HepG2 (cell line): Measurements from ENCODE around the gene SLC38A9. TPM values are rescaled to one million over a fixed set of nuclear protein-coding genes. Genes with fewer than 3 reads are reported as not detected.

Experiments
- ATAC-seq: fragments of 200-7000 bp; cut with Tn5 transposase; 3 replicates; pipeline ENCODE4 v1.9.1; 2020; ENCODE audit warnings: mild to moderate bottlenecking, moderate library complexity
- BruUV-seq: library from RNA; stranded (reverse); fragments of 400-500 nt; replicated peaks from 2 replicates; lab custom pipeline; 2021; lab: Mats Ljungman, UMichigan
- CTCF ChIA-PET: fragments of 300-600 bp; formaldehyde crosslinking; extraction: SDS; loops from one replicate; lab custom pipeline; 2021; ENCODE audit warnings: low total read pairs, inconsistent platforms, low intra/inter-chr PET ratio; lab: Yijun Ruan, JAX
- POLR2A ChIA-PET: fragments of 350-600 bp; sonication (Branson Sonifier 250); formaldehyde crosslinking; loops from one replicate; lab custom pipeline; 2020; ENCODE audit warnings: antibody characterized with exemption, inconsistent platforms; lab: Yijun Ruan, JAX
- DNase-seq: peaks from one replicate; pipeline ENCODE4 v3.0.0-alpha.2; 2015; ENCODE audit warnings: low spot score
- FAIRE-seq: peaks from 3 replicates; lab custom pipeline; 2011; peaks lifted over from hg19 to GRCh38; lab: Jason Lieb, UNC
- H2AFZ ChIP-seq: one replicate; pipeline ENCODE4 v1.6.1; 2011; ENCODE audit warnings: low read length, inconsistent platforms
- H3K27ac ChIP-seq: fragments of 300-600 bp; 3 replicates; pipeline ENCODE4 v1.8.0; 2011; ENCODE audit warnings: mixed run types, mild to moderate bottlenecking, mixed read lengths, low read length, inconsistent platforms; ENCODE audit not compliant: insufficient read depth; ENCODE audit errors: extremely low read length
- H3K27me3 ChIP-seq, 2 experiments: fragments of 200-600 bp in 1 of 2; 2 replicates in 1 of 2; 3 replicates in 1 of 2; pipeline versions ENCODE4 v1.6.0 to v1.8.0; 2011; ENCODE audit warnings: low read length in 2 of 2, mild to moderate bottlenecking in 2 of 2, moderate library complexity in 2 of 2, inconsistent platforms in 1 of 2; ENCODE audit not compliant: insufficient read depth in 2 of 2, control insufficient read depth in 1 of 2
- H3K36me3 ChIP-seq, 2 experiments: fragments of 200-600 bp in 1 of 2; replicated peaks in 1 of 2; 2 replicates in 1 of 2; 3 replicates in 1 of 2; pipeline versions ENCODE4 v1.5.1 to v1.8.0; 2011; ENCODE audit warnings: low read length in 2 of 2, inconsistent platforms in 1 of 2; ENCODE audit not compliant: insufficient read depth in 2 of 2, control insufficient read depth in 1 of 2
- H3K4me1 ChIP-seq: 2 replicates; pipeline ENCODE4 v1.5.1; 2012; ENCODE audit warnings: low read length, inconsistent platforms; ENCODE audit not compliant: insufficient read depth
- H3K4me2 ChIP-seq: 2 replicates; pipeline ENCODE4 v1.6.0; 2011; ENCODE audit warnings: low read depth, low read length, inconsistent platforms
- H3K4me3 ChIP-seq, 3 experiments: fragments of 200-600 bp in 1 of 3; sonication (generic), shearing (Covaris generic) in 1 of 3; replicated peaks in 1 of 3; 2 replicates each; pipeline ENCODE4 v1.5.1; 2011 to 2016; ENCODE audit warnings: low read length in 3 of 3, inconsistent platforms in 2 of 3, low read depth in 2 of 3, mild to moderate bottlenecking in 2 of 3, control low read depth in 1 of 3, mixed read lengths in 1 of 3; ENCODE audit not compliant: insufficient read depth in 1 of 3
- H3K79me2 ChIP-seq: one replicate; pipeline ENCODE4 v1.6.1; 2011; ENCODE audit warnings: low read length, inconsistent platforms; ENCODE audit not compliant: insufficient read depth
- H3K9ac ChIP-seq: 2 replicates; pipeline ENCODE4 v1.6.0; 2011; ENCODE audit warnings: mild to moderate bottlenecking, low read depth, low read length, inconsistent platforms; ENCODE audit not compliant: insufficient read depth
- H3K9me3 ChIP-seq: 2 replicates; pipeline ENCODE4 v1.5.1; 2012; ENCODE audit warnings: mild to moderate bottlenecking, low read length
- H4K20me1 ChIP-seq: 2 replicates; pipeline ENCODE4 v1.6.0; 2011; ENCODE audit warnings: inconsistent platforms, mild to moderate bottlenecking, low read length, moderate library complexity; ENCODE audit not compliant: insufficient read depth
- CCDC6 ChIP-seq: sonication (generic); formaldehyde crosslinking; IDR thresholded peaks from 2 replicates; pipeline ENCODE4 v1.8.1; 2022; ENCODE audit warnings: mild to moderate bottlenecking, missing genetic modification reagents, moderate library complexity
- ETV5 ChIP-seq: IDR thresholded peaks from 2 replicates; pipeline ENCODE4 v1.6.1; 2018; ENCODE audit warnings: missing biosample characterization, missing genetic modification reagents, inconsistent platforms, borderline replicate concordance
- FOSL2 ChIP-seq: sonication (generic); formaldehyde crosslinking; IDR thresholded peaks from 2 replicates; pipeline ENCODE4 v1.4.0; 2020; ENCODE audit warnings: missing genetic modification reagents
- HNRNPK ChIP-seq: fragments of 200-400 bp; formaldehyde crosslinking; IDR thresholded peaks from 2 replicates; pipeline ENCODE4 v1.6.1; 2018; ENCODE audit warnings: low read length, low read depth, moderate library complexity, mild to moderate bottlenecking; ENCODE audit not compliant: poor library complexity, severe bottlenecking
- NFKB2 ChIP-seq: sonication (generic); formaldehyde crosslinking; IDR thresholded peaks from 2 replicates; pipeline ENCODE4 v1.4.0; 2020; ENCODE audit warnings: missing genetic modification reagents, borderline replicate concordance
- NKX3-1 ChIP-seq: sonication (generic); formaldehyde crosslinking; IDR thresholded peaks from 2 replicates; pipeline ENCODE4 v1.5.0; 2020; ENCODE audit warnings: missing genetic modification reagents
- RAD21 ChIP-seq: fragments of 450-650 bp; formaldehyde crosslinking; IDR thresholded peaks from 2 replicates; pipeline ENCODE4 v1.5.0; 2020; ENCODE audit warnings: mild to moderate bottlenecking
- SMC3 ChIP-seq: IDR thresholded peaks from 2 replicates; pipeline ENCODE4 v1.6.1; 2011; ENCODE audit warnings: low read length, improper control_type of control experiment
- STAG1 ChIP-seq: sonication (generic); formaldehyde crosslinking; IDR thresholded peaks from 2 replicates; pipeline ENCODE4 v1.4.0; 2020; ENCODE audit warnings: missing genetic modification reagents
- ZFP37 ChIP-seq: sonication (generic); formaldehyde crosslinking; IDR thresholded peaks from 2 replicates; pipeline ENCODE4 v1.4.0; 2020; ENCODE audit warnings: missing genetic modification reagents, borderline replicate concordance
- ZFX ChIP-seq: sonication (generic); formaldehyde crosslinking; IDR thresholded peaks from 2 replicates; pipeline ENCODE4 v1.4.0; 2020; ENCODE audit warnings: mild to moderate bottlenecking, low read depth, missing genetic modification reagents, moderate library complexity
- ZKSCAN8 ChIP-seq: IDR thresholded peaks from 2 replicates; pipeline ENCODE4 v1.6.1; 2016; ENCODE audit warnings: borderline replicate concordance, missing genetic modification reagents, missing compliant biosample characterization
- ZNF614 ChIP-seq: IDR thresholded peaks from 2 replicates; pipeline ENCODE4 v1.6.1; 2018; ENCODE audit warnings: missing biosample characterization, missing genetic modification reagents, inconsistent platforms, borderline replicate concordance
- ZNF816 ChIP-seq: sonication (generic); formaldehyde crosslinking; IDR thresholded peaks from 2 replicates; pipeline ENCODE4 v1.8.0; 2022; ENCODE audit warnings: missing genetic modification reagents, mild to moderate bottlenecking, borderline replicate concordance
- WGBS: methylation state at CpG from one replicate; pipeline ENCODE4 v1.1.6; 2017; ENCODE audit warnings: low lambda C conversion rate; 5-methylcytosine and 5-hydroxymethylcytosine counted together
- in situ Hi-C: cut with HindIII; loops from 2 replicates; pipeline ENCODE4 v1.10.0; 2017; ENCODE audit warnings: low pct_unique_long_range_greater_than_20kb; ENCODE audit not compliant: extremely low pct_ligation_motif_present
- intact Hi-C: fragments of 100-400 bp; cut with micrococcal nuclease; formaldehyde crosslinking; loops from one replicate; pipeline ENCODE4 v1.10.0; 2022; ENCODE audit not compliant: unreplicated experiment
- polyA plus RNA-seq, 8 experiments: library from polyadenylated mRNA; depleted of rRNA in 3 of 8; stranded (reverse) in 7 of 8; unstranded in 1 of 8; fragments of >200 nt; fragmentation: Illumina TruSeq in 4 of 8; extraction: Trizol in 4 of 8; gene quantifications; 2 replicates each; pipeline versions ENCODE4 v1.2.1 to v1.2.3, GENCODE V29; 2011 to 2016; ENCODE audit warnings: low read depth in 4 of 8, missing spikeins in 1 of 8, mixed read lengths in 1 of 8; ENCODE audit not compliant: insufficient read depth in 1 of 8
- total RNA-seq, 5 experiments: library from RNA; depleted of rRNA; stranded (reverse); fragments of >200 nt; fragmentation: Illumina TruSeq; extraction: Trizol; gene quantifications; 2 replicates each; pipeline ENCODE4 v1.2.3, GENCODE V29; 2016; ENCODE audit warnings: low read depth in 1 of 5
- TF ChIP-seq, protein P1 (sequence below): sonication (generic); formaldehyde crosslinking; IDR thresholded peaks from 2 replicates; pipeline ENCODE4 v1.5.0; 2020; ENCODE audit warnings: mild to moderate bottlenecking, missing genetic modification reagents, moderate library complexity
- TF ChIP-seq, protein P2 (sequence below): IDR thresholded peaks from 2 replicates; pipeline ENCODE4 v1.4.0; 2020; ENCODE audit warnings: mild to moderate bottlenecking, missing genetic modification reagents
- TF ChIP-seq, protein P3 (sequence below): sonication (generic); formaldehyde crosslinking; conservative IDR thresholded peaks from 2 replicates; pipeline ENCODE4 v1.8.0; 2022; ENCODE audit warnings: mild to moderate bottlenecking, moderate library complexity, missing genetic modification reagents

SLC38A9 gene
- total and polyA plus RNA-seq, 2 of the 13 experiments (the other 11 are each of a cell fraction or from before 2014, with no cell fraction given), result 19.3 to 36.0 TPM

DNA sequence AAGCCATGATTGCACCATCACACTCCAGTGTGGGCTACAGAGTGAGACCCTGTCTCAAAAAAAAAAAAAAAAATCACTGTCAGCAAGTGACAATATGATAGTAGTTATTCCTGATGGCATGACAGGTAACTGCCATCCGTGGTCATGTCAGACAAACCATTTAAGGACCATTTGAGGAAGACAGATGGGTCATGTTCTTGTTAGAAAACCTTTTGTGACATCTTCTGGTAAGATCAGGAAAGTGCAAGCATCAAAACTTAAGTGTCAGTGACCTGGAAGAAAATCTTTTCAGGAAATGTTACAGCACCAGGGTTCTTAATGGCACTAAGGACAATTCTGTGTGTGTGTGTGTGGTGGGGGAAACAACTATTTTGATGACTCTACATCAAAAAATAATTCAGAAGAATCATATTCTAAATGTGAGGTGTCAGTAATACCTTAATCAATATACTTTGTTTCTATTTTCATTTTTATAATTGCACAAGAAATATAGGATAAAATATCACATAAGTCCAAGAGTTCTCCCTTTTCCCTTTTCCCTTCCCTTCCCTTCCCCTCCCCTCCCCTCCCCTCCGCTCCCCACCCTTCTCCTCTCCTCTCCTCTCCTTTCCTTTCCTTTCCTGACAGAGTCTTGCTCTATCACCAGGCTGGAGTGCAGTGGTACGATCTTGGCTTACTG lies 17.8 kb downstream of the SLC38A9 start:
- H3K36me3 ChIP-seq, result no peaks in the 10 kb centered on the region
- intact Hi-C loops (loop anchor here (1.0 to 5.0 kb wide), 3 partner anchors 147 to 467 kb away; partner anchors contain the start of gene MCIDAS), in situ Hi-C loops (loop anchor here (5.0 to 10.0 kb wide), 3 partner anchors 287 to 522 kb away; partner anchors contain the start of gene CDC20B)
- no peak overlapping the region for H3K9ac ChIP-seq
- WGBS, result 72% methylated on average over 3 of the region's 3 CpGs
- H3K4me1 ChIP-seq, result peaks cover 32% of the 10 kb centered on the region
- peak; percentile 64 for FAIRE-seq
- no peak overlapping the region for H2AFZ ChIP-seq
- peak; percentile 59 for ATAC-seq
- no peak overlapping the region for H3K4me2 ChIP-seq
- no peaks in the 10 kb centered on the region; a peak in 1 of 5 replicates for H3K27me3 ChIP-seq
- H3K79me2 ChIP-seq, result no peaks in the 10 kb centered on the region
- peak; percentile 34 for DNase-seq
- no peaks in the 10 kb centered on the region for H3K9me3 ChIP-seq
- no peaks in the 10 kb centered on the region for H4K20me1 ChIP-seq
- BruUV-seq, result no TSS peak
- ChIA-PET CTCF (interaction anchor here (0.8 to 2.3 kb wide), 3 partner anchors 287 to 369 kb away, joined by 3 to 10 read pairs (median 4); no protein-coding TSS in a partner anchor), POLR2A (no interaction called here)
- H3K4me3 ChIP-seq, result no peak overlapping the region
- H3K27ac ChIP-seq, result no peak overlapping the region
- TF ChIP-seq ZKSCAN8, result no peak
- TF ChIP-seq, protein P1, sequence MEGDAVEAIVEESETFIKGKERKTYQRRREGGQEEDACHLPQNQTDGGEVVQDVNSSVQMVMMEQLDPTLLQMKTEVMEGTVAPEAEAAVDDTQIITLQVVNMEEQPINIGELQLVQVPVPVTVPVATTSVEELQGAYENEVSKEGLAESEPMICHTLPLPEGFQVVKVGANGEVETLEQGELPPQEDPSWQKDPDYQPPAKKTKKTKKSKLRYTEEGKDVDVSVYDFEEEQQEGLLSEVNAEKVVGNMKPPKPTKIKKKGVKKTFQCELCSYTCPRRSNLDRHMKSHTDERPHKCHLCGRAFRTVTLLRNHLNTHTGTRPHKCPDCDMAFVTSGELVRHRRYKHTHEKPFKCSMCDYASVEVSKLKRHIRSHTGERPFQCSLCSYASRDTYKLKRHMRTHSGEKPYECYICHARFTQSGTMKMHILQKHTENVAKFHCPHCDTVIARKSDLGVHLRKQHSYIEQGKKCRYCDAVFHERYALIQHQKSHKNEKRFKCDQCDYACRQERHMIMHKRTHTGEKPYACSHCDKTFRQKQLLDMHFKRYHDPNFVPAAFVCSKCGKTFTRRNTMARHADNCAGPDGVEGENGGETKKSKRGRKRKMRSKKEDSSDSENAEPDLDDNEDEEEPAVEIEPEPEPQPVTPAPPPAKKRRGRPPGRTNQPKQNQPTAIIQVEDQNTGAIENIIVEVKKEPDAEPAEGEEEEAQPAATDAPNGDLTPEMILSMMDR (CRISPR knock-in tag), result peak; percentile 71
- TF ChIP-seq FOSL2, result no peak
- no peak for TF ChIP-seq ZNF816
- no peak for TF ChIP-seq NFKB2
- no peak for TF ChIP-seq ZNF614
- no peak for TF ChIP-seq ZFX
- TF ChIP-seq HNRNPK, result peak; percentile 96
- no peak for TF ChIP-seq ETV5 (CRISPR knock-in tag)
- no peak for TF ChIP-seq NKX3-1
- peak; percentile 40; the same call in 1 of the 2 replicates for TF ChIP-seq RAD21 (CRISPR knock-in tag)
- TF ChIP-seq, protein P2, sequence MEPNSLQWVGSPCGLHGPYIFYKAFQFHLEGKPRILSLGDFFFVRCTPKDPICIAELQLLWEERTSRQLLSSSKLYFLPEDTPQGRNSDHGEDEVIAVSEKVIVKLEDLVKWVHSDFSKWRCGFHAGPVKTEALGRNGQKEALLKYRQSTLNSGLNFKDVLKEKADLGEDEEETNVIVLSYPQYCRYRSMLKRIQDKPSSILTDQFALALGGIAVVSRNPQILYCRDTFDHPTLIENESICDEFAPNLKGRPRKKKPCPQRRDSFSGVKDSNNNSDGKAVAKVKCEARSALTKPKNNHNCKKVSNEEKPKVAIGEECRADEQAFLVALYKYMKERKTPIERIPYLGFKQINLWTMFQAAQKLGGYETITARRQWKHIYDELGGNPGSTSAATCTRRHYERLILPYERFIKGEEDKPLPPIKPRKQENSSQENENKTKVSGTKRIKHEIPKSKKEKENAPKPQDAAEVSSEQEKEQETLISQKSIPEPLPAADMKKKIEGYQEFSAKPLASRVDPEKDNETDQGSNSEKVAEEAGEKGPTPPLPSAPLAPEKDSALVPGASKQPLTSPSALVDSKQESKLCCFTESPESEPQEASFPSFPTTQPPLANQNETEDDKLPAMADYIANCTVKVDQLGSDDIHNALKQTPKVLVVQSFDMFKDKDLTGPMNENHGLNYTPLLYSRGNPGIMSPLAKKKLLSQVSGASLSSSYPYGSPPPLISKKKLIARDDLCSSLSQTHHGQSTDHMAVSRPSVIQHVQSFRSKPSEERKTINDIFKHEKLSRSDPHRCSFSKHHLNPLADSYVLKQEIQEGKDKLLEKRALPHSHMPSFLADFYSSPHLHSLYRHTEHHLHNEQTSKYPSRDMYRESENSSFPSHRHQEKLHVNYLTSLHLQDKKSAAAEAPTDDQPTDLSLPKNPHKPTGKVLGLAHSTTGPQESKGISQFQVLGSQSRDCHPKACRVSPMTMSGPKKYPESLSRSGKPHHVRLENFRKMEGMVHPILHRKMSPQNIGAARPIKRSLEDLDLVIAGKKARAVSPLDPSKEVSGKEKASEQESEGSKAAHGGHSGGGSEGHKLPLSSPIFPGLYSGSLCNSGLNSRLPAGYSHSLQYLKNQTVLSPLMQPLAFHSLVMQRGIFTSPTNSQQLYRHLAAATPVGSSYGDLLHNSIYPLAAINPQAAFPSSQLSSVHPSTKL (CRISPR knock-in tag), result no peak
- TF ChIP-seq, protein P3, sequence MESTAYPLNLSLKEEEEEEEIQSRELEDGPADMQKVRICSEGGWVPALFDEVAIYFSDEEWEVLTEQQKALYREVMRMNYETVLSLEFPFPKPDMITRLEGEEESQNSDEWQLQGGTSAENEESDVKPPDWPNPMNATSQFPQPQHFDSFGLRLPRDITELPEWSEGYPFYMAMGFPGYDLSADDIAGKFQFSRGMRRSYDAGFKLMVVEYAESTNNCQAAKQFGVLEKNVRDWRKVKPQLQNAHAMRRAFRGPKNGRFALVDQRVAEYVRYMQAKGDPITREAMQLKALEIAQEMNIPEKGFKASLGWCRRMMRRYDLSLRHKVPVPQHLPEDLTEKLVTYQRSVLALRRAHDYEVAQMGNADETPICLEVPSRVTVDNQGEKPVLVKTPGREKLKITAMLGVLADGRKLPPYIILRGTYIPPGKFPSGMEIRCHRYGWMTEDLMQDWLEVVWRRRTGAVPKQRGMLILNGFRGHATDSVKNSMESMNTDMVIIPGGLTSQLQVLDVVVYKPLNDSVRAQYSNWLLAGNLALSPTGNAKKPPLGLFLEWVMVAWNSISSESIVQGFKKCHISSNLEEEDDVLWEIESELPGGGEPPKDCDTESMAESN, result no peak
- peak; percentile 46; the same call in 1 of the 2 replicates for TF ChIP-seq SMC3
- TF ChIP-seq ZFP37, result no peak
- peak; percentile 80 for TF ChIP-seq STAG1 (CRISPR knock-in tag)
- TF ChIP-seq CCDC6, result no peak
